A549 treated with Mapracorat at 1 μM for 4 hours (cell line): ENCODE measurements around the gene PTPRA. TPM values are rescaled to one million over a fixed set of nuclear protein-coding genes. Genes with fewer than 3 reads are reported as not detected.

Experiments used
- total RNA-seq: library from RNA; stranded (reverse); fragments of 200-300 nt; extraction: Qiagen RNA extraction; gene quantifications from 5 replicates; pipeline ENCODE4 v1.2.3, GENCODE V29; 2022

Gene PTPRA, protein sequence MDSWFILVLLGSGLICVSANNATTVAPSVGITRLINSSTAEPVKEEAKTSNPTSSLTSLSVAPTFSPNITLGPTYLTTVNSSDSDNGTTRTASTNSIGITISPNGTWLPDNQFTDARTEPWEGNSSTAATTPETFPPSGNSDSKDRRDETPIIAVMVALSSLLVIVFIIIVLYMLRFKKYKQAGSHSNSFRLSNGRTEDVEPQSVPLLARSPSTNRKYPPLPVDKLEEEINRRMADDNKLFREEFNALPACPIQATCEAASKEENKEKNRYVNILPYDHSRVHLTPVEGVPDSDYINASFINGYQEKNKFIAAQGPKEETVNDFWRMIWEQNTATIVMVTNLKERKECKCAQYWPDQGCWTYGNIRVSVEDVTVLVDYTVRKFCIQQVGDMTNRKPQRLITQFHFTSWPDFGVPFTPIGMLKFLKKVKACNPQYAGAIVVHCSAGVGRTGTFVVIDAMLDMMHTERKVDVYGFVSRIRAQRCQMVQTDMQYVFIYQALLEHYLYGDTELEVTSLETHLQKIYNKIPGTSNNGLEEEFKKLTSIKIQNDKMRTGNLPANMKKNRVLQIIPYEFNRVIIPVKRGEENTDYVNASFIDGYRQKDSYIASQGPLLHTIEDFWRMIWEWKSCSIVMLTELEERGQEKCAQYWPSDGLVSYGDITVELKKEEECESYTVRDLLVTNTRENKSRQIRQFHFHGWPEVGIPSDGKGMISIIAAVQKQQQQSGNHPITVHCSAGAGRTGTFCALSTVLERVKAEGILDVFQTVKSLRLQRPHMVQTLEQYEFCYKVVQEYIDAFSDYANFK
- total RNA-seq, result 33.7 to 41.1 TPM (median 38.3 TPM) in 5 replicates

DNA sequence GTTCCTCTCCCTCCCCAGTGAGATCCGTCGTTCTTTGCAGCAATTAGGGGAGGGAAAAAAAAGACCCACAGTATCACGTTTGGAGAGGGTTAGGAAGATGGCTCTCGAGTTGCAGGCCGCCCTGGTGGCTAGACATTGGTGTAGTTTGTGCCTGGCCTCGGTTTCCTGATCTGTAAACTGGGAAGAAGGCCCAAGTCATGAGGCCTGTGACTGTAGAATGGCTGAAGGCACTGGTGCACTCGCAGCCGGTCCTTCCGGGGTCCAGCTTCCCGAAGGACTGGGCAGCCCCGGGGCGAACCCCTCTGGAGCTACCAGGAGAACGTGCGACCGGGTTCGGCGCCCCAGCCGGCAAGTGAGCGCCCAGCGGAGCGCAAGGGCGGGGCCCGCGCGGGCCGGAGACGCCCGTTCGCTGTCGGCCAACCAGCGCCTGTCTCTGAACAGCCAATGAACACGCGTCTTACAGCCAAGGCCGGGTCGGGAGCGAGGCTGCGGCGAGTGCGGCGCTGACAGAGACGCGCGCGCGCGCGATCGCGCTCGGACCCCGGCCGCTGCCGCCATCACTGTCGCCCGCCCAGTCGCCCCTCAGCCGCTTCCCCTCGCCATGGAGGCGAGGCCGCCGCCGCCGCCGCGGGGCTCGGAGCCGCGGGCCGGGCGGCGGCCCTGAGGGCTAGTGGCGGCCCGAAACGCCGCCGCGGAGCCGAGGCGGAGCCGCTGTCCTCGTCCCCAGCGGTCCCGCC, at the start of gene PTPRA:
PTPRA (plus strand) TSS at position 472 of the 737 bp plus-strand sequence. CDS start 90,797 bp downstream, outside the sequence.

DNA sequence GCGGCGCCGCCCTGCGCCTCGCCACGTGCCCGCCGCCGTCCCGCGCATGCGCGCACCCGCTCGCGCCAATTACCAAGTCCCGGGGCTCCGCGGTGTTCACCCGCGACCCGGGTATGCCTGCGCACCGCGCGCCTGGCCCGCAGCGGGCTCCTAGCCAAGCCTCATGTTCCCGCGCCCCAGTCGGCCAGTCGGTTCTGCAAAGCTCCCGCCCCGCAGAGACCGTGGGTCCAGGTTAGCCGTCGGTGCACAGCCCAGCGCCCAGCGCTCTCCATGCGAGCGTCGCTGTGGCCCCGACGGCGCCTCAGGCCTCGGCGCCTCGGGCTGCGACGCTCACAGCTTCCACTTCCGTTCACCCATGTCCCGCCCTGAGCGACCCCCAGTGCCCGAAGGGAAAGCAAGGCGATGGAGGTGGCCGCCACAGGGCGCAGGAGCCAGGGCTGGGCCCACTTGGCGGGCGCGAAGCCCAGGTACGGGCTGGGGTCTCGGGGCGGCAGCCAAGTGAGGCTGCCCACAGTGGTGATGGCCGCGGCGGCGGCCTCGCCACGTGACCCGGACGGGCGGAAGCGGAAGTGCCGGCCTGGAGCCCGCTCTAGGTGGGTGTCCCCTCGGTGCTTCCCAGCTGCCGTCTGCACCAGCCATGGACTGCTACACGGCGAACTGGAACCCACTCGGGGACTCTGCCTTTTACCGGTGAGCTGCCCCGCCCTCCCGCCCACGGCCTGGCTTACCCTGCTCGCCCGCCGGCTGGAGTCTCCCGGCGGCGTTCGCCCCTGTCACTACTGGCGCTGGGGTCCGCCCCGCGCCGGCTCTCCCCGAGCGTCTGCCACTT, 32.9 kb upstream of the PTPRA start, which contains the start of the genes PCED1A and VPS16:
PCED1A (minus strand) TSS at position 518 of the 829 bp plus-strand sequence. CDS start 743 bp downstream, outside the sequence.
VPS16 (plus strand) TSS at position 608 of the 829 bp plus-strand sequence; CDS start at position 638, 30 bp downstream.

DNA sequence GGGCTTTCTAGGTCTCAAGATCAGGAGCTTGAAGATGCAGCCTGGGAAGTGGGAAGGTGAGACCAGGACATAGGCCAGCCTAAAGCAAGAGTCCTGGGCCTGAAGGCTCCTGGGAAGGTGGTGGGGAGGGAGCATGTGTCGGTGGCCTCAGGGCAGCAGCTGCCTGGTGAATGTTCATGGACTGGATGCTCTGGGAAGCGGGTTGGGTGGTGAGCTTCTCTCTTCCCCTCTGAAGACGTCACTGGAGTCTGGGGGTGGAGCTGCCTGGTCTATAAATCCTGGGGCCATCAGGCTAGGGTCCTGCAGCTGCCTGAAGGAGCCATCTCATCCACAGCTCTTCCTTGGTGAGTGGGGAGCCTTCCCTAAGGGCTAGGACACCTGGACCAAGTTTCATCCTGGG, 170.0 kb downstream of the PTPRA start, which contains the start of gene GNRH2:
GNRH2 (plus strand) TSS at position 301 of the 400 bp plus-strand sequence. CDS start 793 bp downstream, outside the sequence.

DNA sequence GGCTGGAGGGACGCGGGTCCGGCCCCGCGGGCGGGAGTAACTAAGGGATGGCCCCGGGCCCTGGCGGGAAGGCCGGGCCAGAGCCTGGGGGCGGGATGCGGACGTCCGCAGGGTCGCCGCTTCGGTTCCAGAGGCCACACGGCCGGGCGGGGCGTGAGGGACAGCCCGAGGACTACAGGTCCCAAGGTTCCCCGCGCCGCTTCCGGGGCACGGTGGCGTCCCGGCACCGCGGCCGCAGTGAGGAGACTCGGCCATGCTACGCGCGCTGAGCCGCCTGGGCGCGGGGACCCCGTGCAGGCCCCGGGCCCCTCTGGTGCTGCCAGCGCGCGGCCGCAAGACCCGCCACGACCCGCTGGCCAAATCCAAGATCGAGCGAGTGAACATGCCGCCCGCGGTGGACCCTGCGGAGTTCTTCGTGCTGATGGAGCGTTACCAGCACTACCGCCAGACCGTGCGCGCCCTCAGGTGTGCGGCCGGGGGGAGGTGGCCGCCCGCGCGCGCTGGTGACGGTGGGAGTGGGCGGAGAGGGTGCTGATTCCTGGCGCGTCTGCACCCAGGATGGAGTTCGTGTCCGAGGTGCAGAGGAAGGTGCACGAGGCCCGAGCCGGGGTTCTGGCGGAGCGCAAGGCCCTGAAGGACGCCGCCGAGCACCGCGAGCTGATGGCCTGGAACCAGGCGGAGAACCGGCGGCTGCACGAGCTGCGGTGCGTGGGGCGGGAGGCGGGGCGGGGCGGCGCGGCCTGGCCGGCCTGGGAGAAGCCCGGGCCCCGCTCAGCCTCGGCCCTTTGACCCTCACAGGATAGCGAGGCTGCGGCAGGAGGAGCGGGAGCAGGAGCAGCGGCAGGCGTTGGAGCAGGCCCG, 172.8 kb downstream of the PTPRA start, which contains the start of gene MRPS26:
MRPS26 (plus strand) TSS at position 237 of the 861 bp plus-strand sequence; CDS start at position 254, 17 bp downstream.

DNA sequence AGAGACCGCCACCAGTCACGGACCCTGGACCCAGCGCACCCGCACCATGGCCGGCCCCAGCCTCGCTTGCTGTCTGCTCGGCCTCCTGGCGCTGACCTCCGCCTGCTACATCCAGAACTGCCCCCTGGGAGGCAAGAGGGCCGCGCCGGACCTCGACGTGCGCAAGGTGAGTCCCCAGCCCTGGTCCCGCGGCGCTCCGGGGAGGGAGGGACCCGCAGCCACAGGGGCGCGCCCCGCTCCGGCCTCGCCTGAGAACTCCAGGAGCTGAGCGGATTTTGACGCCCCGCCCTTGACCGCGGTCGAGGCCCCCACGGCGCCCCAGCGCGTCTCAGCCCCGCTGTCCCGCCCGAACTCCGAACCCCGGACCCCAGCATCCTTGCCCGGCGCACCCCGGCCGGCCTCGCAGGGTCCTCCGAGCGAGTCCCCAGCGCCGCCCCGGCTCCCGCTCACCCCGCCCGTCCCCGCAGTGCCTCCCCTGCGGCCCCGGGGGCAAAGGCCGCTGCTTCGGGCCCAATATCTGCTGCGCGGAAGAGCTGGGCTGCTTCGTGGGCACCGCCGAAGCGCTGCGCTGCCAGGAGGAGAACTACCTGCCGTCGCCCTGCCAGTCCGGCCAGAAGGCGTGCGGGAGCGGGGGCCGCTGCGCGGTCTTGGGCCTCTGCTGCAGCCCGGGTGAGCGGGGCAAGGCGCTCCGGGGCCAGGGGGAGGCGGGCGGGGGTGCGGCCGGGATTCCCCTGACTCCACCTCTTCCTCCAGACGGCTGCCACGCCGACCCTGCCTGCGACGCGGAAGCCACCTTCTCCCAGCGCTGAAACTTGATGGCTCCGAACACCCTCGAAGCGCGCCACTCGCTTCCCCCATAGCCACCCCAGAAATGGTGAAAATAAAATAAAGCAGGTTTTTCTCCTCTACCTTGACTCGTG, 198.6 kb downstream of the PTPRA start, which contains the start of gene OXT:
OXT (plus strand) TSS at position 11 of the 920 bp plus-strand sequence; CDS start at position 47, 36 bp downstream.

DNA sequence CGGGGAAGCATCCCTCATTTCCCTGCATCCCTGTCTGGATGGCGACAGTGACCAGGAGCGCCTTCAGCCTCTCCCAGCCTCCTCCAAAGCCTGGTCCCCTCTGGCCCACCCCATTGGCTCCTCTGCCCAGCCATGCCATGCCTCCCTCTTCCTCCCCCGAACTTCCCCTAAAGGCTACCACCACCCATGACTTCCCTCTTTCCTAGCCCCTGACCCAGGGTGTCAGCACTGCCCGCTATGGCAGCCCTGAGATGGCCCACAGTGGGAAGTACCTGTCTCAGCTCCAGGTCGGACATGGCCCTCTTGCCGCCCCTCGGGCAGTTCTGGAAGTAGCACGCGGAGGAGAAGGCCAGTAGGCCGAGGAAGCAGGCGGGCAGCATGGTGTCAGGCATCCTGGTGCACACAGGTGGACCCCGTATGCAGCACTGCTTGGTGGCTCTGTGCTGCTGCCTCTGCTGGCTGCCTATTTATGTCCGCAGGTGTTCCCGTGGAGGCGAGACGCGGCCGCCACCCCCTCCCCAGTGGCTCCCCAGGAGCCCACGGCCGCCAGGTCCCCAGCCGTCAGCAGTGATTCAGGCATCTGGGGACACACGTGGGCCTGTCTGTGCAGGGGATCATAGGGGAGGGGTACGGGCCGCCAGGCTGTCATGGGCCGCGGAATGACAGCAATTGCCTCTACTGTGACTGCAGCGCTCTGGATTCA, 211.2 kb downstream of the PTPRA start, which contains the start of gene AVP:
AVP (minus strand) TSS at position 442 of the 703 bp plus-strand sequence; CDS start at position 392, 50 bp downstream.

Other genes with a start within 250 kb of the PTPRA start
- gene NOP56, start 220.8 kb upstream of the PTPRA start, total RNA-seq, result 567 to 662 TPM (median 613 TPM) in 5 replicates
- 128 to 140 TPM (median 137 TPM) in 5 replicates for gene IDH3B, start 209.3 kb upstream of the PTPRA start, total RNA-seq
- 2.9 to 4.0 TPM (median 3.0 TPM) in 5 replicates for gene EBF4, start 180.7 kb upstream of the PTPRA start, total RNA-seq
- gene CPXM1, start 72.9 kb upstream of the PTPRA start, total RNA-seq, result not detected in 5 replicates
- gene C20orf141, start 58.5 kb upstream of the PTPRA start, total RNA-seq, result 0.39 to 0.49 TPM in 2 of 5 replicates, not detected in the others
- gene TMEM239, start 57.1 kb upstream of the PTPRA start, total RNA-seq, result not detected in 5 replicates
- gene PCED1A, start 32.8 kb upstream of the PTPRA start, total RNA-seq, result 17.6 to 28.9 TPM (median 26.2 TPM) in 5 replicates
- gene VPS16, start 32.7 kb upstream of the PTPRA start, total RNA-seq, result 24.5 to 36.5 TPM (median 33.8 TPM) in 5 replicates
- 0.41 TPM in 1 of 5 replicates, not detected in the others for gene GNRH2, start 170.1 kb downstream of the PTPRA start, total RNA-seq
- gene MRPS26, start 172.6 kb downstream of the PTPRA start, total RNA-seq, result 107 to 165 TPM (median 150 TPM) in 5 replicates
- gene OXT, start 198.1 kb downstream of the PTPRA start, total RNA-seq, result not detected in 5 replicates
- gene AVP, start 211.2 kb downstream of the PTPRA start, total RNA-seq, result not detected in 5 replicates